K562 (cell line): ENCODE data around the gene CKAP5. TPM values are rescaled to one million over a fixed set of nuclear protein-coding genes. Genes with fewer than 3 reads are reported as not detected.

Experiments
- ATAC-seq: fragments of 200-7000 bp; cut with Tn5 transposase; 3 replicates; pipeline ENCODE4 v1.9.1; 2020; ENCODE audit warnings: moderate library complexity
- BruUV-seq: library from RNA; stranded (reverse); fragments of 400-500 nt; replicated peaks from 2 replicates; lab custom pipeline; 2021; lab: Mats Ljungman, UMichigan
- CTCF ChIA-PET: fragments of 300-600 bp; formaldehyde crosslinking; extraction: SDS; loops from one replicate; lab custom pipeline; 2021; ENCODE audit warnings: low intra/inter-chr PET ratio; lab: Yijun Ruan, JAX
- POLR2A ChIA-PET: fragments of 300-600, 350-650 bp; sonication (Branson Sonifier 250); formaldehyde crosslinking; extraction: SDS; loops from one replicate; lab custom pipeline; 2021; ENCODE audit warnings: antibody characterized with exemption, inconsistent platforms; lab: Yijun Ruan, JAX
- DNase-seq, 4 experiments: peaks; one replicate each; pipeline versions ENCODE4 v3.0.0 to v3.0.0-alpha.2; 2011 to 2018; ENCODE audit warnings: low spot score in 3 of 4, mixed read lengths in 3 of 4; ENCODE audit errors: extremely low read depth in 1 of 4
- FAIRE-seq: peaks from 2 replicates; lab custom pipeline; 2011; peaks lifted over from hg19 to GRCh38; lab: Jason Lieb, UNC
- H2AFZ ChIP-seq: 2 replicates; pipeline ENCODE4 v1.6.0; 2011; ENCODE audit warnings: low read depth, low read length, control low read depth, inconsistent platforms
- H3K27ac ChIP-seq: fragments of 200-600 bp; 3 replicates; pipeline ENCODE4 v1.8.0; 2011; ENCODE audit warnings: low read depth, mild to moderate bottlenecking, control low read depth, inconsistent platforms, low read length, moderate library complexity, mixed read lengths; ENCODE audit errors: extremely low read depth
- H3K27me3 ChIP-seq, 2 experiments: fragments of 300-600 bp in 1 of 2; 2 replicates in 1 of 2; 3 replicates in 1 of 2; pipeline versions ENCODE4 v1.6.0 to v1.8.0; 2011; ENCODE audit warnings: inconsistent platforms in 2 of 2, low read length in 2 of 2, mild to moderate bottlenecking in 1 of 2, mixed read lengths in 1 of 2, moderate library complexity in 1 of 2; ENCODE audit not compliant: control insufficient read depth in 2 of 2, insufficient read depth in 2 of 2
- H3K36me3 ChIP-seq: fragments of 300-600 bp; 3 replicates; pipeline ENCODE4 v1.8.0; 2011; ENCODE audit warnings: mild to moderate bottlenecking, low read length, inconsistent platforms; ENCODE audit not compliant: control insufficient read depth, insufficient read depth
- H3K4me1 ChIP-seq, 2 experiments: fragments of 200-600 bp in 1 of 2; replicated peaks in 1 of 2; 2 replicates in 1 of 2; 3 replicates in 1 of 2; pipeline versions ENCODE4 v1.5.1 to v1.8.0; 2011; ENCODE audit warnings: inconsistent platforms in 2 of 2, low read length in 2 of 2, mild to moderate bottlenecking in 1 of 2, mixed read lengths in 1 of 2, moderate library complexity in 1 of 2; ENCODE audit not compliant: control insufficient read depth in 2 of 2, insufficient read depth in 2 of 2
- H3K4me2 ChIP-seq: 2 replicates; pipeline ENCODE4 v1.6.1; 2011; ENCODE audit warnings: low read length, control low read depth, inconsistent platforms, mixed read lengths; ENCODE audit not compliant: insufficient read depth
- H3K4me3 ChIP-seq: fragments of 200-600 bp; sonication (generic), shearing (Covaris generic); 2 replicates; pipeline ENCODE4 v1.5.1; 2016; ENCODE audit warnings: control low read depth, inconsistent platforms
- H3K79me2 ChIP-seq: fragments of 200-600 bp; 3 replicates; pipeline ENCODE4 v1.8.0; 2011; ENCODE audit warnings: low read length, inconsistent platforms; ENCODE audit not compliant: control insufficient read depth, insufficient read depth
- H3K9ac ChIP-seq, 2 experiments: 2 replicates each; pipeline versions ENCODE4 v1.6.0 to v1.6.1; 2011; ENCODE audit warnings: low read depth in 2 of 2, low read length in 2 of 2, control low read depth in 1 of 2, inconsistent platforms in 1 of 2, mild to moderate bottlenecking in 1 of 2, mixed read lengths in 1 of 2; ENCODE audit not compliant: insufficient read depth in 1 of 2
- H3K9me1 ChIP-seq: one replicate; pipeline ENCODE4 v1.6.0; 2011; ENCODE audit warnings: inconsistent platforms, mild to moderate bottlenecking, low read length, moderate library complexity; ENCODE audit not compliant: control insufficient read depth, insufficient read depth
- H3K9me3 ChIP-seq: replicated peaks from 2 replicates; pipeline ENCODE4 v1.5.1; 2011; ENCODE audit warnings: low read depth, low read length, inconsistent platforms; ENCODE audit not compliant: control insufficient read depth, insufficient read depth
- H4K20me1 ChIP-seq: replicated peaks from 2 replicates; pipeline ENCODE4 v1.6.1; 2011; ENCODE audit warnings: low read length, inconsistent platforms, mixed read lengths; ENCODE audit not compliant: control insufficient read depth, insufficient read depth
- CC2D1A ChIP-seq: fragments of 450-650 bp; IDR thresholded peaks from 2 replicates; pipeline ENCODE4 v1.6.1; 2017; ENCODE audit warnings: mild to moderate bottlenecking
- ETV6 ChIP-seq, 3 experiments: fragments of 150-350 bp in 1 of 3; sonication (generic) in 1 of 3; formaldehyde crosslinking in 1 of 3; IDR thresholded peaks; 2 replicates each; pipeline versions ENCODE4 v1.6.1 to v1.8.0; 2014 to 2022; ENCODE audit warnings: borderline replicate concordance in 2 of 3, low read depth in 2 of 3, antibody characterized with exemption in 1 of 3, low read length in 1 of 3, mild to moderate bottlenecking in 1 of 3, missing genetic modification reagents in 1 of 3
- MECOM ChIP-seq: fragments of 250-450 bp; sonication (Bioruptor Pico); IDR thresholded peaks from 2 replicates; pipeline ENCODE4 v1.8.0; 2022; ENCODE audit warnings: inconsistent platforms
- PML ChIP-seq: IDR thresholded peaks from 2 replicates; pipeline ENCODE4 v1.6.1; 2012; ENCODE audit warnings: low read length, inconsistent platforms
- ZC3H4 ChIP-seq: sonication (generic); formaldehyde crosslinking; IDR thresholded peaks from 2 replicates; pipeline ENCODE4 v1.9.0; 2021; ENCODE audit warnings: missing genetic modification reagents, borderline replicate concordance
- WGBS: fragments of 100-300 bp; shearing (Covaris generic); methylation state at CpG from one replicate; pipeline ENCODE4 v1.1.6; 2016; ENCODE audit warnings: low coverage, mixed read lengths; ENCODE audit not compliant: insufficient coverage; ENCODE audit errors: missing lambda C conversion rate; 5-methylcytosine and 5-hydroxymethylcytosine counted together
- in situ Hi-C: fragments of 300-500 bp; cut with MboI; formaldehyde crosslinking; loops from 4 replicates; pipeline ENCODE4 v1.15.0; 2018; ENCODE audit warnings: inconsistent platforms, mixed read lengths
- intact Hi-C: fragments of 100-400 bp; cut with micrococcal nuclease; formaldehyde crosslinking; loops from 2 replicates; pipeline ENCODE4 v1.14.2; 2022
- polyA plus RNA-seq, 8 experiments: library from polyadenylated mRNA; depleted of rRNA in 4 of 8; stranded (reverse) in 5 of 8; unstranded in 3 of 8; fragments of >200 nt; fragmentation: Nextera tagmentation in 2 of 8; fragmentation: Illumina TruSeq in 1 of 8; extraction: Ambion mirVana in 2 of 8; extraction: Trizol in 1 of 8; gene quantifications; 2 replicates each; pipeline versions ENCODE4 v1.2.1 to v1.2.3, GENCODE V29; 2011 to 2014; ENCODE audit warnings: inconsistent platforms in 1 of 8, missing spikeins in 1 of 8
- total RNA-seq, 7 experiments: library from RNA; depleted of rRNA in 6 of 7; stranded (reverse); fragments of >200 nt in 6 of 7; fragmentation: Illumina TruSeq in 2 of 7; extraction: Trizol in 2 of 7; gene quantifications; 2 replicates each; pipeline versions ENCODE4 v1.2.1 to v1.2.3, GENCODE V29; 2011 to 2021; ENCODE audit warnings: low replicate concordance in 1 of 7
- TF ChIP-seq, protein P1 (sequence below), 3 experiments: fragments of 200-800 bp in 1 of 3; fragments of 250-450 bp in 1 of 3; fragments of 450-650 bp in 1 of 3; sonication (Bioruptor Pico) in 1 of 3; sonication (Bioruptor generic) in 1 of 3; formaldehyde crosslinking in 1 of 3; IDR thresholded peaks; 2 replicates each; pipeline versions ENCODE4 v1.6.1 to v1.8.0; 2016 to 2022; ENCODE audit warnings: mild to moderate bottlenecking in 2 of 3, missing genetic modification characterization in 2 of 3, missing compliant biosample characterization in 1 of 3, moderate library complexity in 1 of 3
- TF ChIP-seq, protein P2 (sequence below), 2 experiments: IDR thresholded peaks; 2 replicates each; pipeline ENCODE4 v1.6.1; 2011; ENCODE audit warnings: borderline replicate concordance in 1 of 2, control low read depth in 1 of 2, low read depth in 1 of 2, low read length in 1 of 2, mild to moderate bottlenecking in 1 of 2, mixed read lengths in 1 of 2, moderate library complexity in 1 of 2; ENCODE audit not compliant: insufficient read depth in 1 of 2, insufficient read length in 1 of 2, poor library complexity in 1 of 2, severe bottlenecking in 1 of 2; ENCODE audit errors: extremely low read depth in 1 of 2

CKAP5 gene
- total and polyA plus RNA-seq, 9 of the 15 experiments (the other 6 are each of a cell fraction or from before 2014, with no cell fraction given), result 60.1 to 239 (median 139) TPM

DNA sequence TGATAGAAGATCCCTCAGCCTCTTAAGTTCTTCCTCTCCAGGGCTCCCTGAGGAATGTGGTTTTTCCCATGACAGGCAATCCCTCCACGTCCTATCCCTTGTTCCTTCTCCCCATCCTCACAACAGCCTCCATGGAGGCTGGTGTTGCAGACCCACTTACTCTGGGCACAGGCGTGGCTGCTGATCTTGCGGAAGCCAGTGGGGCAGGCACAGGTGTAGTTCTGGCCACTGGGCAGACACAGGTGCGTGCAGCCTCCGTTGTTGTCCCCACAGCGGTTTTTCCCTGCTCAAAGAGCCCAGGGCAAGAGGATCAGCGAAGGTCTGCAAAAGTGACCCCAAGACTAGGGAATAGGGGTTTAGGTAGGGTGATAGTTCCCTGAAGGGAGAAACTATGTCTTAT is 43.2 kb upstream of the CKAP5 start:
- intact Hi-C loops (loop anchor here (1.0 to 10.0 kb wide), 5 partner anchors 213 to 566 kb away; partner anchors contain the start of gene MYBPC3), in situ Hi-C loops (loop anchor here (5.0 to 10.0 kb wide), 2 partner anchors 273 to 466 kb away; partner anchors contain the start of gene MYBPC3)
- Histone ChIP-seq H3K9me3 (no peaks in the 10 kb centered on the region), H3K4me3 (no peak overlapping the region), H3K36me3 (no peaks in the 10 kb centered on the region), H3K79me2 (no peaks in the 10 kb centered on the region), H3K4me2 (no peak overlapping the region), H3K27me3 (peaks cover 17 to 39% of the 10 kb centered on the region in 2 experiments; a peak in 4 of 5 replicates), H3K9me1 (no peaks in the 10 kb centered on the region), H3K9ac (no peak overlapping the region), H3K27ac (no peak overlapping the region)
- POLR2A ChIA-PET, result no interaction called here
- no peak for FAIRE-seq
- BruUV-seq, result no TSS peak
- TF ChIP-seq CC2D1A, result no peak
- no peak for TF ChIP-seq MECOM (CRISPR knock-in tag)
- TF ChIP-seq, all 486 proteins: peak for 0
- CTCF ChIA-PET, result interaction anchor here (0.6 to 4.6 kb wide), 4 partner anchors 29 to 272 kb away, joined by 3 to 35 read pairs (median 16); partner anchors contain the start of gene LRP4
- 5% methylated on average over 7 of the region's 7 CpGs for WGBS
- Histone ChIP-seq H3K4me1 (peaks cover 0 to 11% of the 10 kb centered on the region in 2 experiments; a peak in 3 of 5 replicates), H2AFZ (no peak overlapping the region), H4K20me1 (no peaks in the 10 kb centered on the region; the same call in 1 of the 2 replicates)
- ATAC-seq (no peak), DNase-seq (no peak)

DNA sequence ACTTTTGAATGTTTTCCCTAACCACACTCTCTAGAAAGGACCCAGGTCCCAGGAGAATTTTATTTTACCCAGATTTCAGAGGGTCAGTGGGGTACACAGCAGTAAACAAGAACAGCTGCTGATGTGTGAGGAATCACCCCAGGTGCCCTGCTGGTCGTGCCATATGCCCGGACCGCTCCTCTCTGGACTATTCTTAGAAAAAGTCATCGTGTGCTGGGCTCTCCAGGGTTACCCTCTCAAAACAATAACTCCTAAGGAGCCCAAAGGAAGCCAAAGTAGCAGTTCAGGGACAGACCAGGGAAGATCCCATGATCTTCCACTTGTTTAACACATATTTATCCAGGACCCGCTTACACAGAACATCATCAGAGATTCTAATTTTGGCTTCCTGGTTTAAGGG is 42.6 kb upstream of the CKAP5 start:
- H3K9ac ChIP-seq, result no peak overlapping the region
- H3K79me2 ChIP-seq, result no peaks in the 10 kb centered on the region
- H3K9me1 ChIP-seq, result no peaks in the 10 kb centered on the region
- no TSS peak for BruUV-seq
- 18% methylated on average over 5 of the region's 5 CpGs for WGBS
- FAIRE-seq (no peak), ATAC-seq (no peak), DNase-seq (no peak)
- H3K4me1 ChIP-seq, result peaks cover 0 to 11% of the 10 kb centered on the region in 2 experiments; a peak in 3 of 5 replicates
- no peaks in the 10 kb centered on the region for H3K36me3 ChIP-seq
- no peak overlapping the region for H3K4me3 ChIP-seq
- no peak for TF ChIP-seq ETV6 (IDR thresholded peaks at IDR 0.05; ENCODE audit: borderline replicate concordance in 1 of 2, low read depth in 2 of 2, low read length in 1 of 2)
- no peak for TF ChIP-seq ETV6 (CRISPR knock-in tag; IDR thresholded peaks at IDR 0.05; ENCODE audit: borderline replicate concordance)
- TF ChIP-seq PML, result no peak
- TF ChIP-seq, protein P1, sequence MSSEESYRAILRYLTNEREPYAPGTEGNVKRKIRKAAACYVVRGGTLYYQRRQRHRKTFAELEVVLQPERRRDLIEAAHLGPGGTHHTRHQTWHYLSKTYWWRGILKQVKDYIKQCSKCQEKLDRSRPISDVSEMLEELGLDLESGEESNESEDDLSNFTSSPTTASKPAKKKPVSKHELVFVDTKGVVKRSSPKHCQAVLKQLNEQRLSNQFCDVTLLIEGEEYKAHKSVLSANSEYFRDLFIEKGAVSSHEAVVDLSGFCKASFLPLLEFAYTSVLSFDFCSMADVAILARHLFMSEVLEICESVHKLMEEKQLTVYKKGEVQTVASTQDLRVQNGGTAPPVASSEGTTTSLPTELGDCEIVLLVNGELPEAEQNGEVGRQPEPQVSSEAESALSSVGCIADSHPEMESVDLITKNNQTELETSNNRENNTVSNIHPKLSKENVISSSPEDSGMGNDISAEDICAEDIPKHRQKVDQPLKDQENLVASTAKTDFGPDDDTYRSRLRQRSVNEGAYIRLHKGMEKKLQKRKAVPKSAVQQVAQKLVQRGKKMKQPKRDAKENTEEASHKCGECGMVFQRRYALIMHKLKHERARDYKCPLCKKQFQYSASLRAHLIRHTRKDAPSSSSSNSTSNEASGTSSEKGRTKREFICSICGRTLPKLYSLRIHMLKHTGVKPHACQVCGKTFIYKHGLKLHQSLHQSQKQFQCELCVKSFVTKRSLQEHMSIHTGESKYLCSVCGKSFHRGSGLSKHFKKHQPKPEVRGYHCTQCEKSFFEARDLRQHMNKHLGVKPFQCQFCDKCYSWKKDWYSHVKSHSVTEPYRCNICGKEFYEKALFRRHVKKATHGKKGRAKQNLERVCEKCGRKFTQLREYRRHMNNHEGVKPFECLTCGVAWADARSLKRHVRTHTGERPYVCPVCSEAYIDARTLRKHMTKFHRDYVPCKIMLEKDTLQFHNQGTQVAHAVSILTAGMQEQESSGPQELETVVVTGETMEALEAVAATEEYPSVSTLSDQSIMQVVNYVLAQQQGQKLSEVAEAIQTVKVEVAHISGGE (CRISPR knock-in tag; IDR thresholded peaks at IDR 0.05), result no peak
- no peak for TF ChIP-seq ZC3H4 (CRISPR knock-in tag)
- TF ChIP-seq, protein P2, sequence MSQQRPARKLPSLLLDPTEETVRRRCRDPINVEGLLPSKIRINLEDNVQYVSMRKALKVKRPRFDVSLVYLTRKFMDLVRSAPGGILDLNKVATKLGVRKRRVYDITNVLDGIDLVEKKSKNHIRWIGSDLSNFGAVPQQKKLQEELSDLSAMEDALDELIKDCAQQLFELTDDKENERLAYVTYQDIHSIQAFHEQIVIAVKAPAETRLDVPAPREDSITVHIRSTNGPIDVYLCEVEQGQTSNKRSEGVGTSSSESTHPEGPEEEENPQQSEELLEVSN (IDR thresholded peaks at IDR 0.05; ENCODE audit: borderline replicate concordance in 1 of 2, extremely low read depth in 1 of 2, insufficient read depth in 1 of 2, insufficient read length in 1 of 2, low read depth in 1 of 2, low read length in 1 of 2, poor library complexity in 1 of 2, severe bottlenecking in 1 of 2), result no peak
- ChIA-PET CTCF (interaction anchor here (3.1 to 4.6 kb wide), 2 partner anchors 264 to 272 kb away, joined by 27 to 35 read pairs; no protein-coding TSS in a partner anchor), POLR2A (interaction anchor here (1.0 kb wide), 1 partner anchor 48 kb away, joined by 3 read pairs; the partner anchor contains the start of gene CSTPP1)
- H3K27ac ChIP-seq, result no peak overlapping the region
- H3K27me3 ChIP-seq, result peaks cover 18 to 41% of the 10 kb centered on the region in 2 experiments
- in situ Hi-C loops (loop anchor here (5.0 to 10.0 kb wide), 2 partner anchors 274 to 466 kb away; partner anchors contain the start of gene MYBPC3), intact Hi-C loops (loop anchor here (1.0 to 10.0 kb wide), 5 partner anchors 214 to 566 kb away; partner anchors contain the start of gene MYBPC3)
- H3K9me3 ChIP-seq, result no peaks in the 10 kb centered on the region
- H4K20me1 ChIP-seq, result no peaks in the 10 kb centered on the region
- H2AFZ ChIP-seq, result no peak overlapping the region
- no peak overlapping the region for H3K4me2 ChIP-seq
